CD14-positive monocyte (primary cell): ENCODE measurements around the gene DIPK2A. TPM values are rescaled to one million over a fixed set of nuclear protein-coding genes. Genes with fewer than 3 reads are reported as not detected.

Experiments
- DNase-seq, 3 donors: peaks; one replicate each; pipeline ENCODE4 v3.0.0-alpha.2; 2011 to 2022
- H2AFZ ChIP-seq: 2 replicates; pipeline ENCODE4 v1.6.0; 2012; ENCODE audit warnings: mild to moderate bottlenecking, low read depth, low read length, inconsistent platforms; ENCODE audit not compliant: insufficient read depth, poor library complexity, severe bottlenecking
- H3K27ac ChIP-seq, 2 donors: 1 replicate in 1 of 2; 2 replicates in 1 of 2; pipeline ENCODE4 v1.5.1; 2012 to 2013; ENCODE audit warnings: low read length in 2 of 2, control low read depth in 1 of 2, inconsistent platforms in 1 of 2, low read depth in 1 of 2, mild to moderate bottlenecking in 1 of 2
- H3K27me3 ChIP-seq, 2 donors: one replicate each; pipeline versions ENCODE4 v1.6.0 to v1.6.1; 2011 to 2013; ENCODE audit warnings: low read length in 2 of 2; ENCODE audit not compliant: control insufficient read depth in 2 of 2, insufficient read depth in 2 of 2
- H3K36me3 ChIP-seq, 2 donors: replicated peaks in 1 of 2; 1 replicate in 1 of 2; 2 replicates in 1 of 2; pipeline versions ENCODE4 v1.5.1 to v1.6.1; 2012 to 2013; ENCODE audit warnings: low read length in 2 of 2, control low read depth in 1 of 2, inconsistent platforms in 1 of 2, mild to moderate bottlenecking in 1 of 2; ENCODE audit not compliant: insufficient read depth in 2 of 2, control insufficient read depth in 1 of 2
- H3K4me1 ChIP-seq, 2 donors: 1 replicate in 1 of 2; 2 replicates in 1 of 2; pipeline versions ENCODE4 v1.5.1 to v1.6.1; 2012 to 2013; ENCODE audit warnings: low read length in 2 of 2, control low read depth in 1 of 2, inconsistent platforms in 1 of 2, mild to moderate bottlenecking in 1 of 2, moderate library complexity in 1 of 2; ENCODE audit not compliant: insufficient read depth in 2 of 2, control insufficient read depth in 1 of 2
- H3K4me2 ChIP-seq: replicated peaks from 2 replicates; pipeline ENCODE3; 2012; ENCODE audit warnings: low read length, moderate library complexity, mild to moderate bottlenecking; ENCODE audit not compliant: poor library complexity, severe bottlenecking; ENCODE audit errors: extremely low read depth
- H3K4me3 ChIP-seq, 3 experiments: fragments of 200-600 bp in 1 of 3; sonication (generic) in 1 of 3; replicated peaks in 1 of 3; 1 replicate in 2 of 3; 2 replicates in 1 of 3; pipeline ENCODE4 v1.5.1; 2011 to 2013; ENCODE audit warnings: low read length in 3 of 3, mild to moderate bottlenecking in 3 of 3, control low read depth in 2 of 3, low read depth in 2 of 3, inconsistent platforms in 1 of 3, moderate library complexity in 1 of 3
- H3K79me2 ChIP-seq: 2 replicates; pipeline ENCODE4 v1.6.0; 2012; ENCODE audit warnings: mild to moderate bottlenecking, control low read depth, inconsistent platforms, low read length, moderate library complexity; ENCODE audit not compliant: insufficient read depth
- H3K9ac ChIP-seq: 2 replicates; pipeline ENCODE4 v1.6.0; 2017; ENCODE audit warnings: low read length, mild to moderate bottlenecking; ENCODE audit not compliant: insufficient read depth, poor library complexity, severe bottlenecking
- H3K9me3 ChIP-seq, 2 donors: replicated peaks in 1 of 2; 1 replicate in 1 of 2; 2 replicates in 1 of 2; pipeline versions ENCODE4 v1.5.1 to v1.6.1; 2012 to 2013; ENCODE audit warnings: low read length in 2 of 2, control low read depth in 1 of 2; ENCODE audit not compliant: control insufficient read depth in 1 of 2, insufficient read depth in 1 of 2
- H4K20me1 ChIP-seq: 2 replicates; pipeline ENCODE4 v1.6.0; 2012; ENCODE audit warnings: mild to moderate bottlenecking, low read length, control low read depth, moderate library complexity; ENCODE audit not compliant: insufficient read depth
- H3K27ac Mint-ChIP-seq, 7 donors: one replicate each; pipeline ENCODE4 v1.8.0; 2020; ENCODE audit warnings: mild to moderate bottlenecking in 7 of 7, mixed read lengths in 7 of 7, moderate library complexity in 6 of 7, inconsistent platforms in 2 of 7
- H3K27me3 Mint-ChIP-seq, 3 donors: one replicate each; pipeline ENCODE4 v1.8.0; 2021 to 2022; ENCODE audit warnings: low read depth in 3 of 3, mild to moderate bottlenecking in 3 of 3, mixed read lengths in 3 of 3, moderate library complexity in 3 of 3, inconsistent platforms in 1 of 3
- H3K36me3 Mint-ChIP-seq, 2 donors: one replicate each; pipeline ENCODE4 v1.8.0; 2020; ENCODE audit warnings: mixed read lengths in 2 of 2, inconsistent platforms in 1 of 2, mild to moderate bottlenecking in 1 of 2
- H3K4me1 Mint-ChIP-seq: one replicate; pipeline ENCODE4 v1.8.0; 2020; ENCODE audit warnings: mild to moderate bottlenecking, mixed read lengths
- H3K4me3 Mint-ChIP-seq, 2 donors: one replicate each; pipeline ENCODE4 v1.8.0; 2020; ENCODE audit warnings: mild to moderate bottlenecking in 2 of 2, mixed read lengths in 2 of 2, moderate library complexity in 1 of 2
- H3K9me3 Mint-ChIP-seq, 7 donors: one replicate each; pipeline ENCODE4 v1.8.0; 2020 to 2022; ENCODE audit warnings: mixed read lengths in 7 of 7, mild to moderate bottlenecking in 6 of 7, moderate library complexity in 6 of 7, inconsistent platforms in 2 of 7
- CTCF ChIP-seq: fragments of 200-600 bp; IDR thresholded peaks from one replicate; pipeline ENCODE4 v1.8.0; 2022; ENCODE audit warnings: antibody characterized with exemption, mild to moderate bottlenecking
- WGBS: methylation state at CpG from one replicate; pipeline ENCODE4 v1.1.5; 2013; ENCODE audit warnings: missing lambda C conversion rate; ENCODE audit not compliant: insufficient coverage; 5-methylcytosine and 5-hydroxymethylcytosine counted together
- intact Hi-C, 2 donors: fragments of 100-400 bp; cut with micrococcal nuclease; formaldehyde crosslinking; loops; one replicate each; pipeline versions ENCODE4 v1.15.0 to v1.15.1; 2023
- polyA plus RNA-seq, 3 donors: library from polyadenylated mRNA; depleted of rRNA in 1 of 3; unstranded in 2 of 3; stranded (reverse) in 1 of 3; fragments of 300-500 nt in 2 of 3; fragments of >200 nt in 1 of 3; fragmentation: Illumina TruSeq in 2 of 3; gene quantifications; 1 replicate in 2 of 3; 2 replicates in 1 of 3; pipeline ENCODE4 v1.2.3, GENCODE V29; 2012 to 2021

Gene DIPK2A
- polyA plus RNA-seq, 3 donors: 15.4 to 26.9 (median 21.4) TPM

GRCh38 chr3:143955113-143955512, 16.5 kb upstream of the DIPK2A start:
- Histone ChIP-seq H3K4me2 (no peak overlapping the region), H4K20me1 (no peaks in the 10 kb centered on the region), H3K36me3 (no peaks in the 10 kb centered on the region), H3K4me3 (no peak overlapping the region), H3K27ac (no peak overlapping the region), H2AFZ (no peak overlapping the region), H3K79me2 (no peaks in the 10 kb centered on the region), H3K27me3 (no peaks in the 10 kb centered on the region), H3K9me3 (no peaks in the 10 kb centered on the region), H3K4me1 (no peaks in the 10 kb centered on the region), H3K9ac (no peak overlapping the region)
- no peak for TF ChIP-seq CTCF
- Mint-ChIP-seq H3K4me3 (no peak overlapping the region), H3K36me3 (no peaks in the 10 kb centered on the region), H3K27ac (no peak overlapping the region), H3K27me3 (no peaks in the 10 kb centered on the region), H3K4me1 (no peaks in the 10 kb centered on the region), H3K9me3 (peaks cover 0 to 12% (median 5%) of the 10 kb centered on the region in 7 donors)
- DNase-seq: no peak
- intact Hi-C loops: no loop called here

- H3K27me3 ChIP-seq: no peaks in the 10 kb centered on the region
Measured at GRCh38 chr3:143956838-143957237, 14.8 kb upstream of the DIPK2A start.

More at GRCh38 chr3:143956838-143957237, 14.8 kb upstream of the DIPK2A start:
- H3K27ac ChIP-seq: no peak overlapping the region
- no peak overlapping the region for H3K4me3 ChIP-seq
- no CpG with 5 or more reads among the region's 1 CpG for WGBS
- Mint-ChIP-seq H3K27ac (no peak overlapping the region), H3K9me3 (peaks cover 0 to 12% (median 5%) of the 10 kb centered on the region in 7 donors), H3K4me3 (no peak overlapping the region), H3K4me1 (no peaks in the 10 kb centered on the region), H3K36me3 (no peaks in the 10 kb centered on the region), H3K27me3 (no peaks in the 10 kb centered on the region)
- no peak overlapping the region for H3K9ac ChIP-seq
- no peaks in the 10 kb centered on the region for H3K9me3 ChIP-seq
- H2AFZ ChIP-seq: no peak overlapping the region
- no peak for DNase-seq
- intact Hi-C loops: no loop called here
- H3K79me2 ChIP-seq: no peaks in the 10 kb centered on the region
- no peaks in the 10 kb centered on the region for H3K4me1 ChIP-seq
- no peaks in the 10 kb centered on the region for H3K36me3 ChIP-seq
- no peaks in the 10 kb centered on the region for H4K20me1 ChIP-seq
- H3K4me2 ChIP-seq: no peak overlapping the region
- TF ChIP-seq CTCF: no peak
